ENCODE measurements around the gene DYSF. TPM values are rescaled to one million over a fixed set of nuclear protein-coding genes. Genes with fewer than 3 reads are reported as not detected.

Gene DYSF
- total RNA-seq, 2 donors from 2014 or later = 0.71 TPM; not detected in 1

DNA sequence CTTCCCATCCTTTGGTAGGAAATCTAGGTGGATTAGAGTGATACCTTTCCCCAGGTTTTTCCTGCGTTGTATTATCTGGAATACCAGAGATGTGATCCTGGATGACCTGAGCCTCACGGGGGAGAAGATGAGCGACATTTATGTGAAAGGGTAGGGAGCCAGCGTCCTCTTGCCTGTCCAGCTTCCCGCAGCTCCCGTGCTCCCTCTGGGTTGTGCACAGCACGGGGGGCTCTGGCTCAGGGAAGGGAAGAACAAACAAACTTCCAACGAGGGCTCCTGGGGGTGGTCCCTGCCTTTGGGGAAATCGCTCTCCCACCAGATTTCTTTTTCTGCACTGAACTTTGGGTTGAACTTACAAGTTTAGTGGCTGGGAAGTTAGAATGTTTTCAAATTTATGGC is 215.7 kb downstream of the DYSF start:
- Mint-ChIP-seq H3K27me3 (peaks cover 9% of the 10 kb centered on the region), H3K9me3 (no peaks in the 10 kb centered on the region), H3K4me3 (no peak overlapping the region), H3K27ac (no peak overlapping the region), H3K36me3 (ENCODE audit: low read depth) (no peaks in the 10 kb centered on the region), H3K4me1 (no peaks in the 10 kb centered on the region)
- no peak for ATAC-seq (replicated peaks)

DNA sequence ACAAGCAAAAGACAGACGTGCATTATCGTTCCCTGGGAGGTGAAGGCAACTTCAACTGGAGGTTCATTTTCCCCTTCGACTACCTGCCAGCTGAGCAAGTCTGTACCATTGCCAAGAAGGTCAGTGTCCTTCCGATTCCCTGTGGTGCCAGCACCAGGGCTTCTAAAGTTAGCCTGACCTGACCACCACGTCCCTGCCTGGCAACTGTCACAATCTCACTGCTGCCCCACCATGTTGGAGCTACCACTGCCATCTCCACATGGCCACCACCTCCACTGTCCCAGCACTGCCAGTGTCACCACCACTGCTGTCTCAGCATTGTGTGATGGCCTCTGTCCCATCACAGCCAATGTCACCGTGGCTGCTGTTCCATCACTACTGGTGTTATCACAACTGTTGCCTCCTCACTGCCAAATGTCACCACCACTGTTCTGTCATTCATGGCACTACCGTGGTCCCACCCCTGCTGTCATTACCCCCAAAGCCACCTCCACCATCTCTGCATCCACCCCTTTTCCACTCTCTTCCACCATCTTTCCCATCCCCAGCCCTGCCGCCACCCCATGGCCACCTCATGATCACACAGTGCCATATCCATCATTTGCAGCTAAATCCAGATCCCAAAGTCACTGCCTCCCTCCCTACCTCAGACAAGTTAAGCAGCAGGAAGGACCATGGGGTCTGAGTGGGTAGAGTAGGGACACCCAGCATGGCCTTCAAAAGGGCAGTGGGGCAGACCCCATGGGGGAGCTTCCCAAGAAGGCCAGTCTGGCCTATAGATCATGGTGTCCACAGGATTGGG is 216.5 kb downstream of the DYSF start:
- no peak overlapping the region for H3K4me3 Mint-ChIP-seq
- no peaks in the 10 kb centered on the region for H3K9me3 Mint-ChIP-seq
- no peaks in the 10 kb centered on the region for H3K4me1 Mint-ChIP-seq
- no peaks in the 10 kb centered on the region for H3K36me3 Mint-ChIP-seq (ENCODE audit: low read depth)
- H3K27me3 Mint-ChIP-seq = peaks cover 9% of the 10 kb centered on the region
- ATAC-seq (replicated peaks) = no peak
- no peak overlapping the region for H3K27ac Mint-ChIP-seq

DNA sequence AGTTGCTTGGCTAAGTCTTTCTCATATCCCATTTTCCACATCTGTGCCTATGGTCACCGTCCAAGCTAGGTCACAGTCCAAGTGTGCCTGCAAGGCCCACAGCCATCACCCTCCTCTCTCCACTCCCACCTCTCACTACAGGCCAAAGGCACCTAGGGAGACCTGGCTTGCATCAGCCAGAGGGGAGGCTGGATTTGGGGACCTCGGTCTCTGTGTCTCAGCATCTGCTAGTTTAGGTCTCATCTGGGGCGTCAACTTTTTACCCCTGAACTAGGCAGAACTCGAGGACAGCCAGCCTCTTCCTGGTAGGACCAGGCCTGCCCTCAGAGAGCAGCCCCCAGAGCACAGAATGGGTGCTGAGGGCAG is 217.1 kb downstream of the DYSF start:
- Mint-ChIP-seq H3K4me3 (no peak overlapping the region), H3K27me3 (peaks cover 9% of the 10 kb centered on the region), H3K36me3 (ENCODE audit: low read depth) (no peaks in the 10 kb centered on the region)

DNA sequence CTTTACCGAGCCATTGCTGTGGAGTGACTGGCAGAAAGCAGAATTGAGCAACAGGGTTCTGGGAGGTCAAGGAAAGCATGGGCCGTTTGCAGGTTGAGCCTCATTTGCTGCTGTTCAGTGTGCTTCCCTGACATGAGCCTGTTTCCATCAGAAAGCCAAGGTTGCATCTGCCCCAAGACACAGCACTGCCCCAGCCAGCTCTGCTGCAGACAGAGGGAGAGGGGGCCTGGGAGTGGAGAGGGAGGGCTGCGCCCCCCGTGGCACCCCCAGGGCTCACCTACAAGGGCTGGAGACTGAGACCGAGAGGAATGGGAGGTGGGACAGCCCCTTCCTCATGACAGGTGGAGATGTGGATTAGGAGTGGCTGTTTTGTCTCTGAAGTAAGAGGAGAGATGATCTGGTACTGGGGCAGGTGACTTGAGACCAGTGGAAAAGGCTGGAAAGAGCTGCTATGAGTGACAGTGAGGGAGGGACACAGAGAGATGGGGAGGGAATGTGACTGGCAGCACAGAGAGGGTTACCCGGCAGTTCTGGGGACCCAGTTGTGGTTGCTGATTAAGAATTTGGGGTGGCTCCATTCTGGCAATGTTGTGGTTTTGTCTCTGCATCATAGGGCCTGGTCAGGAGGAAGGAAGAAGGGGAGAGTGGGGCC is 218.0 kb downstream of the DYSF start:
- Mint-ChIP-seq H3K27me3 (peaks cover 9% of the 10 kb centered on the region), H3K9me3 (no peaks in the 10 kb centered on the region), H3K27ac (no peak overlapping the region), H3K4me1 (no peaks in the 10 kb centered on the region), H3K36me3 (ENCODE audit: low read depth) (no peaks in the 10 kb centered on the region), H3K4me3 (no peak overlapping the region)
- no peak for ATAC-seq (replicated peaks)

More for the DNA sequence above, 217.1 kb downstream of the DYSF start:
- Mint-ChIP-seq H3K9me3 (no peaks in the 10 kb centered on the region), H3K4me1 (no peaks in the 10 kb centered on the region), H3K27ac (no peak overlapping the region)
- no peak for ATAC-seq (replicated peaks)

DNA sequence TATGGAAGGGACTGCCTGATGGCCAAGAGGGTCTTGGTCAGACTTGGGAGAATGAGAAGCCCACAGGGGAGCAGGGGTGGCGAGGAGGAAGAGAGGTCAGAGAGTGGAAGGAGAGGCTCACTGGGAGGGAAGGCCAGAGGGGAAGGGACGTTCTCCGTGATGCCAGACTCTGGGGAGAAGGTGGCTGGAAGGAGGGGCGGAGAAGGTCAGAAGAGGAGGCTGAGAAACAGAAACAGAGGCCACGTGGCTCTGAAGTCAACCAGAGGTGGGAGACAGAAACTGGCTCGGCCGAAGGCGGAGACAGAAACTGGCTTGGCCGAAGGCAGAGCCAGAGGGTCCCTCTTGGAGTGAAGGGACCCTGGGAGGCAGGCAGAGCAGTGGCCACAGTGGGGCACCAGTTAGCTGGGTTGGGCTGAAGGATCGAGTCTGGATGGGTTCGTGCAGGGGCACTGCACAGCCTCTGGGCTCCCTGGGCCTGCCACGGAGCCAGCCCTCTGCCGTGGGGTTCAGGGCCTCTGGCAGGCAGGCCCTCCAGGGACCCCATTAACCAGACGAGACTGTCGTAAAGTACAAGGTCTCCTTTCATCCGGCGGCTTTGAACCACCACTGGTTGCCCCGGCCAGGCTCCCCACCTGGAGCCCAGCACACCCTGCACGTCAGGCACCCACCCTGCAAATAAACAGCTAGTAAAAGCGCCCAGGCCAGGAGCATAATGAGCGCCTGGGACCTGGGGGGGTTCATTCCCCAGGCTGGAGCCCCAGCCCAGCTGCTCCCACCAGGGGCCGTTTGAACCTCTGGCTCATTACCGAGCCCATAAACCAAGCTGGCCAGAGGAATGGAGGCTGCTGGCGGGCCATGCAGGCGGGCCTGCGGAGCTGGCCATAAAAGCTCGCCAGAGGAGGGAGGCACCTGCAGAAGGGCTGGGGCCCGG is 218.8 kb downstream of the DYSF start:
- H3K27ac Mint-ChIP-seq = no peak overlapping the region
- H3K27me3 Mint-ChIP-seq = peaks cover 10% of the 10 kb centered on the region
- no peaks in the 10 kb centered on the region for H3K4me1 Mint-ChIP-seq
- H3K9me3 Mint-ChIP-seq = no peaks in the 10 kb centered on the region
- H3K4me3 Mint-ChIP-seq = no peak overlapping the region
- H3K36me3 Mint-ChIP-seq (ENCODE audit: low read depth) = no peaks in the 10 kb centered on the region
- ATAC-seq (replicated peaks) = no peak

DNA sequence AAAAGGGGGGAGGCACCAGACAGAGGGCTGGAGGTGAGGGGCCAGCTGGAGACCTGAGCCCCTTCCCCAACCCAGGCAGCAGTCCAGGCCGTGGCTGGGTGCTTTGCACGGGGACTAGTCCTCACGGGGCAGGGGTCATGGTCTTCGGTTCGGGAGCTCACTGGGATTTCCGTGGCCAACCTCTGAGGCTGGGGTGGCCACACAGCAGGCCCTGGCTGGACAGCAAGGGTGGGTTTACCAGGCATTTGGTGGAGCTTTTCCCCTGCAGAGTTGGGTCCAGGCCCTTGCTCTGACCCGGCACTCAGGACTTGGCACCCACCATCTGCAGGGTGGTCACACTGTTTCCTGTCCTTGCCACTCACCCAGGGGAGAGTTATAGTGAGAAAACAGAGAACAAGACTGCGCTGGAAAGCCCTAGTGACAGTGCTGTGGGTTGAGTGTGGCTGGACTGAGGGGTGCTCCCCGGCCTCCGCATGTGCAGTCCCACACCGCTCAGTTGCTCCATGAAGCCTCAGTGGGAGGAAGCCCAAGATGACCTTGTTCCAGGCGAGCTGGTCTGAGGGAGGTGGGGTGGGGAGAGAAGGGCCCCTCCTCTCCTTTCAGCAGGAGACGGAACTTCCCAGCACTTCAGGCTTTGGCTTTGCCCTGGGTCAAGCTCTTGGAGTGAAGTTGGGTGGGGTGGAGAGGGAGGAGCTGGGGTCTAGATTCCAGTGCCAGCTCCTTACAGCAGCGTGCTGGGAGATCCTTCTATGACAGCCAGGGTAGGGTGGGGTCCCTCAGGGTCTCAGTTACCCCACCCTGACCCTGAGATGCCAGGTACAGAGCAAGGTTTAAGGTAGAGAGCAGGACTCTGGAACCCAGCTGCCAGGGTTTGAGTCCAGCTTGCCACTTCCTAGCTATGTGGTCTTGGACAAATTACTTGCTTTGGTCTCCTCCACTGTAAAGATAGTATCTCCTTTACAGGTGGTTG is 219.8 kb downstream of the DYSF start:
- Mint-ChIP-seq H3K4me3 (no peak overlapping the region), H3K27me3 (peaks cover 12% of the 10 kb centered on the region), H3K27ac (no peak overlapping the region), H3K4me1 (no peaks in the 10 kb centered on the region), H3K36me3 (ENCODE audit: low read depth) (no peaks in the 10 kb centered on the region), H3K9me3 (no peaks in the 10 kb centered on the region)
- no peak for ATAC-seq (replicated peaks)

DNA sequence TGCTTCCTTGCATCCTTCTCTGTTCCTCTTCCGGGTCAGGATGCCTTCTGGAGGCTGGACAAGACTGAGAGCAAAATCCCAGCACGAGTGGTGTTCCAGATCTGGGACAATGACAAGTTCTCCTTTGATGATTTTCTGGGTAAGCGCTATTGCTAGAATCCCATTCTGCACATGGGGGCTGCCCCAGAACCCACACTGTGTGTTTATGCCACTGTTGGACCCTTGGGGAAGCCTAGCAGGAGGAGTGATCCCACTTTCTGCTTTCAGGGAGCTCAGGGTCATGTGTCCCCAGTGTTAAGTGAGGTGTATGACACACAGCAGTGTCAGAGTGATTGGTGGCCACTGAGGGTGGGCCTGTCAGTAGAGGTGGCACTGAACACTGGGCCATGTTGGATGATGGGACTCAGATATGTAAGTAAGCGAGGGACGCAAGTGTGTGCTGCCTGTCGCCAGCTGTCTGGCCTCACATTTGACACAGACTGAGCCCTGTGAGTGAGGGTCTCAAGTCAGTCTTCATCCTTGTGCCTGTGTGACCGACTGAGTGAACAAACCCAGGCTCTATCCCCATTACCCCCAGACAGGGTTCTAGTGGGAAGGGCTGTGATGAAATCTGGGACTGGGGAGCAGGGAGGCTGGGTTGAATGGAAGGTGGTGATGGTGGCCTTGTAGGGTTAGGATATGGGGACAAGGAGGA is 220.9 kb downstream of the DYSF start:
- no peaks in the 10 kb centered on the region for H3K9me3 Mint-ChIP-seq
- no peak for ATAC-seq (replicated peaks)
- H3K27ac Mint-ChIP-seq = no peak overlapping the region
- H3K36me3 Mint-ChIP-seq (ENCODE audit: low read depth) = no peaks in the 10 kb centered on the region
- H3K4me1 Mint-ChIP-seq = no peaks in the 10 kb centered on the region
- H3K27me3 Mint-ChIP-seq = peaks cover 19% of the 10 kb centered on the region
- H3K4me3 Mint-ChIP-seq = no peak overlapping the region

DNA sequence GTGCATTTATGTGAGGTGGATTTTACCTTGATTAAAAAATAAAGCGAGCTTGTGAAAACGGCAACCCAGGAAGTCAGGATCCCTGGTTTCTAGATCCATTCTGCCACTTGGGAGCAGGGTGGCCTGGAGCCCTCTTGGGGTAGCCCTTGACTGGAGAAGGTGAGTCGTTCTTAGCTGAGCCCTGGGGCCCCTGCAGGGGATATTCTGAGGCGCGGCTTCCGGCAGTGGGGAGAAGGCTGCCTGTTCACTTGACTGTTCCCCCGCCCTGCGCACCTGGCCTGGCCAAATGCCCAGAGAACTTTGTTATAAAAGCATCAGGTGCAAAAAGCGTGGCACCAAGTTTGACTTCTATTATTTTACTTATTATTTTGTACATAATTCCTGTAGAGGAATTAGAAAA is 221.9 kb downstream of the DYSF start:
- peaks cover 19% of the 10 kb centered on the region for H3K27me3 Mint-ChIP-seq
- H3K36me3 Mint-ChIP-seq (ENCODE audit: low read depth) = no peaks in the 10 kb centered on the region
- no peak overlapping the region for H3K27ac Mint-ChIP-seq
- no peaks in the 10 kb centered on the region for H3K4me1 Mint-ChIP-seq
- no peak overlapping the region for H3K4me3 Mint-ChIP-seq
- ATAC-seq (replicated peaks) = no peak
- no peaks in the 10 kb centered on the region for H3K9me3 Mint-ChIP-seq

DNA sequence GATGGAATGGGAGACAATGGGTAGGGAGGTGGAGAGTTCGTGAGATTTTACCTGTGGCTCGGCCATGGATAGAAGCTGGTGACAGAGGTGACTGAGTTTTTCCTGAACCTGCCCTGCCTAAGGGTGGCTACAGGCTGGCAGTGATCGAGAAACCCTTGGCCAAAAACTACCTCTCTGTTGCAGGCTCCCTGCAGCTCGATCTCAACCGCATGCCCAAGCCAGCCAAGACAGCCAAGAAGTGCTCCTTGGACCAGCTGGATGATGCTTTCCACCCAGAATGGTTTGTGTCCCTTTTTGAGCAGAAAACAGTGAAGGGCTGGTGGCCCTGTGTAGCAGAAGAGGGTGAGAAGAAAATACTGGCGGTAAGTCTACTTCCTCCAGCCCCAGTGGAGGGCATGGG is 225.5 kb downstream of the DYSF start:
- Mint-ChIP-seq H3K27me3 (peaks cover 13% of the 10 kb centered on the region), H3K27ac (no peak overlapping the region), H3K4me3 (no peak overlapping the region), H3K4me1 (no peaks in the 10 kb centered on the region), H3K36me3 (ENCODE audit: low read depth) (no peaks in the 10 kb centered on the region), H3K9me3 (no peaks in the 10 kb centered on the region)
- ATAC-seq (replicated peaks) = no peak

DNA sequence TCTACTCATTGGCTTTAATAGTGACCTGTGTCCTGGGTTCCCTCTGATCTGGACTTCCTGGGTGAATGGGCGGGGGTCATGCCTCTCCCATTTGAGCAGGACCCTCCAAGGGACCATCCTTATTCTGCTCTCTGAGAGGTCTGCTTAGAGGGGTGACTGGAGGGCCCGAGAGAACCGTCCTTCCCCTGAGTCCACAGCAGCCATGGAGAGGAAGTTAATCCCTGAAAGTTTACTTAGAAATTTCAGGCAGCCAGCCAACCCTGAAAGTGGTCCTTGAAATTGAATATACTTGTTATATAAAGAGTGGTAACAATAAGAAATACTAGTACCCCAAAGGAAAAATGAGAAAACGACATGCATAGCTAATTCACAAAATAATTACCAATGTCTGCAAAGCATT is 226.1 kb downstream of the DYSF start:
- ATAC-seq (replicated peaks) = no peak
- Mint-ChIP-seq H3K4me1 (no peaks in the 10 kb centered on the region), H3K4me3 (no peak overlapping the region), H3K9me3 (no peaks in the 10 kb centered on the region), H3K27me3 (peaks cover 13% of the 10 kb centered on the region), H3K36me3 (ENCODE audit: low read depth) (no peaks in the 10 kb centered on the region), H3K27ac (no peak overlapping the region)

DNA sequence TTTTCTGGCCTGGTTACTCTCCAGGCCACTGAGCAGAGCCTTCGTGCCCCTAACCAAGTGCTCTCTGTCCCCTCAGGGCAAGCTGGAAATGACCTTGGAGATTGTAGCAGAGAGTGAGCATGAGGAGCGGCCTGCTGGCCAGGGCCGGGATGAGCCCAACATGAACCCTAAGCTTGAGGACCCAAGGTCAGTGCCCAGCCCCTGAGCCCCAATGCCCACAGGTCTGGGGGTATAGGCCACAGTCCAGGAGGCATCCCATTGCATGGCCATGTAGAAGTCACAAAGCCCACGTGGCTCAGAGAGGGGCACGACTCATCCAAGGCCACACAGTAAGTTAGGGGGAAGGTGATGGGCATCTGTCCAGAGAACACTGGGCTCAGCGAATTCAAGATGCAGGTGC is 227.6 kb downstream of the DYSF start:
- no peaks in the 10 kb centered on the region for H3K36me3 Mint-ChIP-seq (ENCODE audit: low read depth)
- H3K9me3 Mint-ChIP-seq = no peaks in the 10 kb centered on the region
- peaks cover 13% of the 10 kb centered on the region for H3K27me3 Mint-ChIP-seq
- H3K27ac Mint-ChIP-seq = no peak overlapping the region
- H3K4me3 Mint-ChIP-seq = no peak overlapping the region
- H3K4me1 Mint-ChIP-seq = no peaks in the 10 kb centered on the region
- ATAC-seq (replicated peaks) = no peak

DNA sequence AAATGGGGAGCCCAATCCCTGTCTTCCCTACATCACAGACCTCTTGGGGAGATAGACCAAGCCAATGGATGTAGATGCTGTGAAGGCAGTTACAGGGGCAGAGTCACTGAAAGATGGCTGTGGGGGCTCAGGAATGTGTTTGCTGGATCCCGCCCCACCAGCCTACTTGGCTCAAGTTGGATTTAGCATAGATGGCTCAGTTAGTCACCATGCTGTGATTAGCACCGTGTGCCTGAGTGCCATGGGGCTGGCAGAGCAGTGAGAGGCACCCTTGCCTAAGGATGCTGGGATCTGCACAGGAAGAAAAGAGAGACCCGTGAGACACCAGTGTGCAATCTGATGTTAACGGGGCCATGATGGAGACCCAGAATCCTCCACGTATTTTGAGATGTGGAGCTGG is 228.3 kb downstream of the DYSF start:
- no peak overlapping the region for H3K4me3 Mint-ChIP-seq
- no peak overlapping the region for H3K27ac Mint-ChIP-seq
- peaks cover 13% of the 10 kb centered on the region for H3K27me3 Mint-ChIP-seq
- H3K4me1 Mint-ChIP-seq = no peaks in the 10 kb centered on the region
- ATAC-seq (replicated peaks) = no peak
- H3K9me3 Mint-ChIP-seq = no peaks in the 10 kb centered on the region
- no peaks in the 10 kb centered on the region for H3K36me3 Mint-ChIP-seq (ENCODE audit: low read depth)

DNA sequence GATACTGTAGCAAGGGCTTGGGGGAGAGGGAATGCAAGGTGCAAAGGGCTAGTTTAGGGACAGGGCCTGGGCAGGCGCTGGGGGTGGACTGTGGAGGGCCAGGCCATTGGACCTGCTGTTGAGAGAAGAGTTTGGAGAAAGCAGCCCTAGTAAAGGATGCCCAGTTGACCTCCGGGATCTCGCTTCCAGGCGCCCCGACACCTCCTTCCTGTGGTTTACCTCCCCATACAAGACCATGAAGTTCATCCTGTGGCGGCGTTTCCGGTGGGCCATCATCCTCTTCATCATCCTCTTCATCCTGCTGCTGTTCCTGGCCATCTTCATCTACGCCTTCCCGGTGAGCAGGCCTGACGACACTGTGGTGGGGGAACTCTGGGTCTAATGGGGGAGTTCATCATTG is 229.0 kb downstream of the DYSF start:
- H3K36me3 Mint-ChIP-seq (ENCODE audit: low read depth) = no peaks in the 10 kb centered on the region
- H3K4me3 Mint-ChIP-seq = no peak overlapping the region
- H3K9me3 Mint-ChIP-seq = no peaks in the 10 kb centered on the region
- no peak overlapping the region for H3K27ac Mint-ChIP-seq
- peaks cover 7% of the 10 kb centered on the region for H3K27me3 Mint-ChIP-seq
- no peak for ATAC-seq (replicated peaks)
- H3K4me1 Mint-ChIP-seq = no peaks in the 10 kb centered on the region
